Cardiac fibroblast (primary cell): ENCODE measurements around the gene ZNF423.

Experiments used
- DNase-seq, 2 donors: peaks; one replicate each; pipeline versions ENCODE4 v3.0.0 to v3.0.0-alpha.2; 2010; ENCODE audit warnings: low read depth in 2 of 2
- H3K4me3 ChIP-seq, 2 donors: replicated peaks in 1 of 2; 1 replicate in 1 of 2; 2 replicates in 1 of 2; pipeline ENCODE4 v1.5.1; 2011; ENCODE audit warnings: low read depth in 2 of 2, low read length in 2 of 2, mild to moderate bottlenecking in 2 of 2, moderate library complexity in 1 of 2
- TF ChIP-seq, protein P1 (sequence below): IDR thresholded peaks from one replicate; pipeline ENCODE4 v1.5.1; 2011; ENCODE audit warnings: low read depth, mild to moderate bottlenecking, low read length, inconsistent platforms

ZNF423 gene

DNA sequence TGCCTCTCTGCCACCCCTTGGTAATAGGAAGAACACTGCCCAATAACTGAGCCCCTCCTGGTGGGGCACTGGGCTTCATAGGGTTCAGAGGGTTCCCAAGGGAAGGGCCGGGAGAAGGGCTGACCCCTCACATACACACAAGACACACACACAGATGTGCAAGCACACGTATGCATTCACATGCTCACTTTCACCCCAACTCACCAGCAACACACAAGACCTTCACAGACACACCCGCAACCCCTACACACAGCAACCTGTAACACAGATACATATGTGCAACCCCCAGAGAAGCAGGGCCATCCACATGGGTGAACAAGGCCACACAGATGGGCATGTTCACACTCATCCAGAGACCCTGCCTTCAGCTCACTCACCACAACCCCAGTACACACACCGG lies 225.1 kb downstream of the ZNF423 start:
- TF ChIP-seq, protein P1, sequence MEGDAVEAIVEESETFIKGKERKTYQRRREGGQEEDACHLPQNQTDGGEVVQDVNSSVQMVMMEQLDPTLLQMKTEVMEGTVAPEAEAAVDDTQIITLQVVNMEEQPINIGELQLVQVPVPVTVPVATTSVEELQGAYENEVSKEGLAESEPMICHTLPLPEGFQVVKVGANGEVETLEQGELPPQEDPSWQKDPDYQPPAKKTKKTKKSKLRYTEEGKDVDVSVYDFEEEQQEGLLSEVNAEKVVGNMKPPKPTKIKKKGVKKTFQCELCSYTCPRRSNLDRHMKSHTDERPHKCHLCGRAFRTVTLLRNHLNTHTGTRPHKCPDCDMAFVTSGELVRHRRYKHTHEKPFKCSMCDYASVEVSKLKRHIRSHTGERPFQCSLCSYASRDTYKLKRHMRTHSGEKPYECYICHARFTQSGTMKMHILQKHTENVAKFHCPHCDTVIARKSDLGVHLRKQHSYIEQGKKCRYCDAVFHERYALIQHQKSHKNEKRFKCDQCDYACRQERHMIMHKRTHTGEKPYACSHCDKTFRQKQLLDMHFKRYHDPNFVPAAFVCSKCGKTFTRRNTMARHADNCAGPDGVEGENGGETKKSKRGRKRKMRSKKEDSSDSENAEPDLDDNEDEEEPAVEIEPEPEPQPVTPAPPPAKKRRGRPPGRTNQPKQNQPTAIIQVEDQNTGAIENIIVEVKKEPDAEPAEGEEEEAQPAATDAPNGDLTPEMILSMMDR: no peak
- DNase-seq: no peak
- no peak overlapping the region for H3K4me3 ChIP-seq

DNA sequence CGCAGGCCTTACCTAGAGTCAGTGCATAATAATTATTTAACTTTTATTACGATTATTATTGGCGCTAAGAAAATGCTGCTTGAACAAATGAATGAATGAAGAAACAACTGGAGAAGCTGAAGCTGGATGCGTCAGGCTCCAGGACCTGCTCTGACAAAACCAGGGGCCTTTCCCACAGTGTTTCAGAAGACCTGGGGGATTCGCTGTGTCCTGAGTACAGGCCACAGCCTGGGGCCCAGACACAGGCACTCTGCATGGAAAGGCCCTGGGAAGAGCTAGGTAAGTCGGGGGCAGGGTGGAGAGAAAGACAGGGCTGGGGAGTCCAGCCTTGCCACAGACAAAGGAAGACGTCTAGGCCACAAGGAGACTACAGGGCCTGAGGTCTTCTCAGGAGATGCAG lies 226.1 kb downstream of the ZNF423 start:
- no peak for DNase-seq
- no peak overlapping the region for H3K4me3 ChIP-seq
- TF ChIP-seq, protein P1: no peak

DNA sequence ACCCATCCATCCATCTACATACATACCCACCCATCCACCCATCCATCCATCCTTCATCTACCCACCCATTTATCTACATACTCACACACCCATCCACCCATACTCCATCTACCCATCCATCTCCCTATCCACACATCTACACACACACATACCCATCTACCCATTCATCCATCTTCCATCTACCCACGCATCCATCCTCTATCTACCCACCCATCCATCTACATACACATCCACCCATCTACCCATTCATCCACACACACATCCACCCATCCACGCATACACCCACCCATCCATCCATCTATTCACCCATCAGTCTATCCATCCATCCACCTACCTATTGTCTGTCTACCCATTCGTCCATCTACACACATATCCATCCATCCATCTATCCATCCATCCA lies 227.8 kb downstream of the ZNF423 start:
- DNase-seq: no peak
- H3K4me3 ChIP-seq: no peak overlapping the region
- TF ChIP-seq, protein P1: no peak

DNA sequence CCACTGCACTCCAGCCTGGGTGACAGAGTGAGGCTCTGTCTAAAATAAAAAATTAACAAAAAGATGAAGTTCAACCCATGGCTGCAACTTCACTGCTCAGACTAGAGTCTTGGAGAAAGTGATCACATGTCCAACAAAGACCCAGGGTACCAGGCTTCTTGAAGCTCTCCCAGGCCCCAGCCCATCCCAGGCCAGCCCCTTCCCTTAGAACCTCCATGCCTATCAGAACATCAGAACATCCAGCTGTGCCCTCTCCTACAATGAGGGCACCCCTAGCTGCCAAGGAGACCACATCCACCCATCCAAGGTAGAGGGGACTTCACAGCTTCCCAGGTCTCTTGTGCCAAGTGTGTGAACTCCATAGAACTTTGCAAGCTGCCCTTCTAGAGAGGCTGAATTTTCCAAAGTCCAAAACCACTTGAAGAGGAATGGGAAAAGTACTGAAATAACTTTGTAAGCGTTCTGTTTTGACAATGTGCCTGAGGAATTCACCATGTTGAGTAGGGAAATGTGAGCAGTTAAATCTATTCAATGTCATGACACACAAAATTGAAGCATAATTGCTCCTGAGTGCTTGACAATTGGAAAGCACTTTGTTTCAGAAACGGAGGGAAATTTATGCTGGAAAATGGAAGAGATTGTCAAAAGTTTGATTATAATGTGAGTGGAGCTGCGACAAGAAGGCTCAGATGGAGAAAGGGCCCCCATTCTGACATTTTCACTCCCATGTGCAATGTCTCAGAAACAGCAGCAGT lies 230.4 kb downstream of the ZNF423 start:
- no peak for DNase-seq
- H3K4me3 ChIP-seq: no peak overlapping the region
- TF ChIP-seq, protein P1: no peak

DNA sequence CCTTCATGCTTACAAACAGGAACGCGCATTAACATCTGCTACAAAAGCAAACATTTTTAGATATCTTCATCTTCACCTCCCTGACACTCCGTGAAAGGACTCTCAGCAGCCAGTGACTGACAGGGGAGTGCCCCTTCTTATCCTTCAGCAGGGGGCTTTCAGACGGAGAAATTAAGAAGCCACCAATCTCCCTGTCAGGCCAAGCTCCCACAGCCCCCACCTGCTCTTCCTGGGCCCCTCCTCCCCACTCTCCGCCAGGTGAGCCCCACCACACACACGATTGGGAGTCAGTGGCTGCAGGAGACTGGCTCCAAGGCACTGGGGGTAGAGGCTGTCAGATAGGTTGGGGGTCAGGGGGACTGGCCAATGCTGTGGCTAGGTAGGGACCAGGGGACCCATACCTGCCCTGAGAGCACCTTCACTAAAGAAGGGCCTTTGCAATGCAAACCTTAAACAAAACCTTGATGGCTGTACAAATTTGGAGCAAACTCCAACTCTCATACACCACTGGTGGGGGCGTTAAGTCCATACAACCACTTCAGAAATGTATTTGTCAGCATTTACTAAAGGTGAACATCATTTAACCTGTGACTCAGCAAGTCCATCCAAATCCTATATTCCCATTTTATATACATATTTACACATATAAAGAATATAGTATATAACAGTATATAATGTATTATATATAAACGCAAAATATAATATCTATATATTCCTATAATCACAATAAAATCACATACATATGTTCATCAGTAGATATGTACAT lies 232.2 kb downstream of the ZNF423 start:
- H3K4me3 ChIP-seq: no peak overlapping the region
- DNase-seq: no peak
- TF ChIP-seq, protein P1: no peak

DNA sequence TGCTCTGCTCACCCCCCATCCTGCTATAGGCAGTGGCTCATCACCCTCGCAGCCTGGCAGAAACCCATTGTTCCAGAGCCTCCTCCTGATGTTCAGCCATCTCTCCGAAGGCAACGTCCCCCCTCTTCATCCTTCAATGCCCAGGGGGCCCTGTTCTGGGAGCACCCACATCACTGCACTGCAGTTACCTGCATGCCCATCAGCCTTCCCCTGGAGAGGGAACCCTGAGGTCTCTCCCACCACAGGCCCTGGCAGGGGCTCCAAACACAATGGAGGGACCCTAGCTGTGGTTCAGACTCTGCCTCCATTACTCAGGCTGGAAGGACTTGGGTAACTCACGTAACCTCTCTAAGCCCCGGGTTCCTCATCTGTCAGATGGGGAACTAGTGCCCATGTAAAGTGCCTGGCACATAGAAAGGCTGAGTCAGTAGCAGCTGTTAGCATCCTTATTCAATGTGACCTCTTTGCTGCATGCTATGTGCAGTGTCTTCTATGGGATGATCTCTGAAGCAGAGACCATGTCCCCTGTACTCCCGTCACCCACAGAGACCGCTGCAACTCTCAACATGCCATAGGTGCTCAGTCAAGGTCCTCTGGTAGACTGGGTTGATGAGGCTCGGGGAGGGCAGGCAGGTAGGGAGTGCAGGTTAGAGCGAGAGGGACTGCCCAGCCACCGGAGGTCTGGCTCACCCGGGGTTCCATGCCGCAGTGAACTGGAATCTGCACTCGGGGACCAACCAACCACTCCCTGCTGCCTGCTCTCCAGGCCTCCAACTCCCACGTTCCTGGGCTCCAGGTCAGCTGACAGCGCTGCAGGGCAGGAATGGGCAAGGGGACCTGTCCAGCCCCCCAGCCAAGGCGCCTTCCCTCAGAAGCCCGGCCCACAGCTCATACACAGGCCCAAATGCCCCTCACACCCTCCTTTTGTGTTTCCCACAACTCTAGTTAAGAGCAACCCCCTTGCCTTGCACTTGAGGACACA lies 233.2 kb downstream of the ZNF423 start:
- no peak for DNase-seq
- TF ChIP-seq, protein P1: no peak

More for the DNA sequence above, 233.2 kb downstream of the ZNF423 start:
- H3K4me3 ChIP-seq: no peak overlapping the region
